Activated gamma-delta T cell treated with Interleukin-2 at 50 U/mL for 16 hours (primary cell): ENCODE results near the gene ASH1L.
"Not testable (repeated sequence)": the region's sequence is repeated elsewhere in the genome, so short reads cannot be mapped to it uniquely, and the experiment has no call there.

ENCODE experiments used
- DNase-seq: peaks from one replicate; pipeline ENCODE4 v3.0.0-alpha.2; 2020

Gene ASH1L

GRCh38 chr1:155562581-155563376 is at the start of gene ASH1L:
Gene ASH1L (minus strand): TSS chr1:155562803. CDS start chr1:155521519, 41,284 bp downstream.
- DNase-seq: peak; percentile 93

DNA sequence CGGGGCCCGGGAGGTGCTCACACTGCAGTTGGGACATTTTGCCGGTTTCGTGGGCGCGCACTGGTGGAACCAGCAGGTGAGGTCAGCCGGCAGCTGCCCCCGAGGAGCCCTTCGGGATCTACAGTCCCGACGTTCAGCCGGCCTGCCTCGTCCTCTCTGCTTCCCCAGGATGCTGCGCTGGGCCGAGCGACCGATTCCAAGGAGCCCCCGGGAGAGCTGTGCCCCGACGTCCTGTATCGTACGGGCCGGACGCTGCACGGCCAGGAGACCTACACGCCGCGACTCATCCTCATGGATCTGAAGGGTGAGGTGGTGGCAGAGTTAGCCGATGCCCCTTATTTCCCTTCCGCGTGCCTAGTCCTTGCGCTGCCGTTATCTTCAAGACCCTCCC is 47.6 kb upstream of the ASH1L start:
- DNase-seq: not testable (repeated sequence)

DNA sequence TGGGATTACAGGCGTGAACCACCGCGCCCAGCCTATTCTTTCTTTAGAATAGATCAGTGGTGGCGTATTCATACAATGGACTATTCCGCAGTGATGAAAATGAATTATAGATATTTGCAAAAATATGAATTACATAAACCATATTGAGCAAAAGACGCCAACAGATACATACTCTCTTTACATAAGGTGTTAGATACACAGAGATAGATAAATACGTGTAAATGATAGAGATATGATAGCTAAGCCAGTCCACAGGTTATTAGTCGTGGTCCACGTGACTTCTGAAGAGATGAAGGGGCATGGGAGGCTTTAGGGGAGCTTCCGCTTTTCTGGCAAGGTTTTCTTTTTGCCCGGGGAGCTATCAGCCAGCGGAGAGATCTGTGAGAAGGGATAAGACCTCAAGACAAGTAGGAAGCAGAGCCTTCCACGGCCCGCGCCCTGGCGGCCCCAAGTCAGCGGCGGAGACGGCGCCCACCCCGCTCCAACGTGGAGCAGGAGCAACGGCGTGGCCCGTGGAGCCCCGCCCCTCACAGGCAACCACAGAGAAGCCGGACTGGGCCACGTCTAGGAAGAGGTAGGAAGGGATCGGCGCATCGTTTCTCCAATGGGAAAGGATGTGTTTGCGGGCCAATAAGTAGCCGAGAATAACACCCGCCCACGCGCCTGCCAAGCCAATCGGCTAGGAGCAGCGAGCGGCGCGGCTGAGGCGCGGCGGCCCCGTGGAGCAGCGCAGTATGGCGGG is 47.1 kb upstream of the ASH1L start, which contains the start of gene MSTO1:
MSTO1 (plus strand) TSS at position 704 of the 742 bp plus-strand sequence; CDS start at position 735, 31 bp downstream.
- DNase-seq: peak; percentile 89

- no peak for DNase-seq
Measured at GRCh38 chr1:155608888-155609225, 46.3 kb upstream of the ASH1L start.

GRCh38 chr1:155607708-155608107 is 45.1 kb upstream of the ASH1L start:
- no peak for DNase-seq

- not testable (repeated sequence) for DNase-seq
Measured at GRCh38 chr1:155599828-155600572, 37.4 kb upstream of the ASH1L start.

- DNase-seq: no peak
Measured at GRCh38 chr1:155598842-155599331, 36.3 kb upstream of the ASH1L start.

DNA sequence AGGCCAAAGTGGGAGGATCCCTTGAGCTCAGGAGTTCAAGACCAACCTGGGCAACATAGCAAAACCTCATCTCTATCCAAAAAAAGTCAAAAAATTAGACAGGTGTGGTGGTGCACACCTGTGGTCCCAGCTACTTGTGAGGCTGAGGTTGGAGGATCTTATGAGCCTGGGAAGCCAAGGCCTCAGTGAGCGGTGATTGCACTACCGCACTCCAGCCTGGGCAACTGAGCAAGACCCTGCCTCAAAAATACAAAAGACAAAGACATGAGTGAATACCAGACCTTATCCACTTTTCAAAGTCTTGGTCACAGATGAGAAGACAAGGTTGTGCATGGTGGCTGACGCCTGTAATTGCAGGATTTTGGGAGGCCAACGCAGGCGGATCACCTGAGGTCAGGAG is 34.3 kb upstream of the ASH1L start:
- no peak for DNase-seq

GRCh38 chr1:155595877-155596474 is 33.4 kb upstream of the ASH1L start:
- not testable (repeated sequence) for DNase-seq

DNA sequence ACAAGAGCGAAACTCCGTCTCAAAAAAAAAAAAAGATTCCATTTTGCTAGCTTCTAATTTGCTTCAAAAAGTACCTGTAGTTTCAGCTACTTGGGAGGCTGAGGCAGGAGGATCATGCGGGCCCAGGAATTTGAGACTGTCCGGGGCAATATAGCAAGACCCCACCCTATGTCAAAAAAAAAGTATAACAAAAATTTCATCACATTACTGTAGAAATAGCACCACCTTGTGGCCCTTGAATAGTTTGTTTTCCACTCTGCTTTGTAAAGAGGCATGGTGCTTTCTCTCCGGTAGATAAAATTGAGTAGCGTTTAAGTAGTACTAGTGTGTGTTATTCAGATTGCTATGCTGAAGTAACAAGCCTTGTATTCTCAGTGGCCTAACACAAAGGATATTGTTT is 29.2 kb upstream of the ASH1L start:
- peak; percentile 34 for DNase-seq

- DNase-seq: not testable (repeated sequence)
Measured at GRCh38 chr1:155590516-155591247, 28.1 kb upstream of the ASH1L start.

DNA sequence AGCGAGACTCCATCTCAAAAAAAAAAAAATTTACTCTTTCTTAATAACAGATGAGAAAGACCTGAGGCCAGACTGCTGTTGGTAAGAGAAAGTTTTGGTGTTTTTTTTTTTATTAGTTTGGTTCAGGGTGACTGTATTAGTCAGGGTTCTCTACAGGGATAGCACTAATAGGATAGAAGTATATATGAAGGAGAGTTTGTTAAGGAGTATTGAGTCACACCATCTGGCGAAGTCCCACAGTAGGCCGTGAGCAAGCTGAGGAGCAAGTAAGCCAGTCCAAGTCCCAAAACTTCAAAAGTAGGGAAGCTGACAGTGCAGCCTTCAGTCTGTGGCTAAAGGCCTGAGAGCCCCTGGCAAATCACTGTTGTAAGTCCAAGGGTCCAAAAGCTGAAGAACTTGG is 26.7 kb upstream of the ASH1L start:
- not testable (repeated sequence) for DNase-seq

DNA sequence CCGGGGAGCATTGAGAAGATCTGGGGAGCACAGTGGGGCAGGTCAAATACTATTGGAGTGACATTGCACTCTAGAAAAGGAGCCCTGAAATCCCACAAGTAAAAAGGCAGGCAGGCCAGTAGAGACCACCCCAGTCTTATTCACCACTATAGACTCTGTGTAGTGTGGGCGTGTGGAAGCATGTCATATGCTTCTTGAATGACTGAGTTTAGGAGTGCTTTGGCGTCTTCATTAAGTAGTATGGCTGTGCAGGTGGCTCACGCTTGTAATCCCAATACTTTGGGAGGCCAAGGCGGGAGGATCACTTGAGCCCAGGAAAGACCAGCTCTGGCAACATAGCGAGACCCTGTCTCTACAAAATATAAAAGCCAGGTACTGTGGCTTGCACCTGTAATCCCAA is 21.2 kb upstream of the ASH1L start:
- DNase-seq: not testable (repeated sequence)

DNA sequence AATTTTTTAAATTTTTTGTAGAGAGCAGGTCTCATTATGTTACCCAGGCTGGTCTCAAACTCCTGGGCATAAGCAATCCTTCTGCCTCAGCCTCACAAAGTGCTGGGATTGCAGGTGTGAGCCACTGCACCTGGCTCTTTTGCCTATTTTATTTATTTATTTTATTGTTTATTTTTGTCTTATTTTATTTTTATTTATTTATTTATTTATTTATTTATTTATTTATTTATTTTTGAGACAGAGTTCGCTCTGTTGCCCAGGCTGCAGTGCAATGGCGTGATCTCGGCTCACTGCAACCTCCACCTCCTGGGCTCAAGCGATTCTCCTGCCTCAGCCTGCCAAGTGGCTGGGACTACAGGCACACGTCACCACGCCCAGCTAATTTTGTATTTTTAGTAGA is 13.0 kb upstream of the ASH1L start:
- DNase-seq: not testable (repeated sequence)

DNA sequence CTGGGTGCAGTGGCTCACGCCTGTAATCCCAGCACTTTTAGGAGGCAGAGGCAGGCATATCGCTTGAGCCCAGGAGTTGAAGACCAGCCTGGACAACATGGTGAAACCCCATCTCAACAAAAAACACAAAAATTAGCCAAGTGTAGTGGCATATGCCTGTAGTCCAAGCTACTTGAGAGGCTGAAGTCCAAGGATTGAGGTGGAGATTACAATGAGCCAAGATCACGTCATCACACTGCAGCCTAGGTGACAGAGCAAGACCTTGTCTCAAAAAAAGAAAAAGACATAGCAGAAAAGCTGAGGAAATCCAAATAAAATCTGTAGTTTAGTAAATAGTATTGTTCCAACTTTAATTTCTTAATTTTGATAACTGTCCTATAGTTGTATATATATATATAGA is 11.5 kb upstream of the ASH1L start:
- DNase-seq: no peak

DNA sequence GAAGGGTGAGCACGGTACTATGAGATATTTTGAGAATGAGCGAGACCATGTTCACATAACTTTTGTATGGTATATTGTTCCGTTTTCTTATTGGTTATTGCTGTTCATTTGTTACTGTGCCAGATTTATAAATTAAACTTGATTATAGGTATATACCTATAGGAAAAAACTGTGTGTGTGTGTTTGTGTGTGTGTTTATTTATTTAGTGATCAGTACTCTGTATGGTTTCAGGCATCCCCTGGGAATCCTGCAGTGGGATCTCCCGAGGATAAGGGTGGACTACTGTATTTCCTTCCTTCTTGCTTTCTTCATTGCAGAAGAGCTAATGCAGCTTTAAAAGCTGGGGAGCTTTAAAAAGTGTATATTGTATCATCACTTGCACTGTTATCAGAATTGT is 8.0 kb upstream of the ASH1L start:
- DNase-seq: no peak

DNA sequence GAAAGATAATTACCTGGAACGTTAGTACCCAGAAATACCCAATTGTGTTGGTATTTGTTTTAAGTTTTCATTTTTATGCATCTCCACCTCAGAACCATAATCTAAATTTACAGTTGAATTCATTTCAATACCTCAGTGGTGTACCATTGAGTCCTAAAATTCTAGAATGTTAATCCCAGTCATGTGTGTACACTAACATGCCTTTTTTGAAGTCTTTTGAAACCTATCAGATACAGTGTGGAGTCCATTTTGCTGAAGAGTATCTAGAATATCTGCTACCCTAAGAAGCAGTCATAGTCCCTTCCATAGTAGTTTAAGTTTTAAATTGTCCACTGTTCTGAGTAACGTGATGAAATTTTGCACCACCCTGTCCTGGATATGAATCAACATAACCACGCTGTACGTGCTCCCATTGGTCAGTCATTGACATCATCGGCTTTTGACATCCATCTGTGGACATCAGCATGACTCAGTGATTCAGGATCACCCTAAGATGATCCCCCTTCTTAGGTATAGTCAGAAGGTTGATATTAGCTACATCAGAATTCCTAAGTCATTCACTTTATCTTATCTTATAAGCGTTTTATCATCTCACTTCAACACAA is 7.5 kb upstream of the ASH1L start:
- DNase-seq: no peak

GRCh38 chr1:155563377-155564022 is 897 bp upstream of the ASH1L start:
- not testable (repeated sequence) for DNase-seq

DNA sequence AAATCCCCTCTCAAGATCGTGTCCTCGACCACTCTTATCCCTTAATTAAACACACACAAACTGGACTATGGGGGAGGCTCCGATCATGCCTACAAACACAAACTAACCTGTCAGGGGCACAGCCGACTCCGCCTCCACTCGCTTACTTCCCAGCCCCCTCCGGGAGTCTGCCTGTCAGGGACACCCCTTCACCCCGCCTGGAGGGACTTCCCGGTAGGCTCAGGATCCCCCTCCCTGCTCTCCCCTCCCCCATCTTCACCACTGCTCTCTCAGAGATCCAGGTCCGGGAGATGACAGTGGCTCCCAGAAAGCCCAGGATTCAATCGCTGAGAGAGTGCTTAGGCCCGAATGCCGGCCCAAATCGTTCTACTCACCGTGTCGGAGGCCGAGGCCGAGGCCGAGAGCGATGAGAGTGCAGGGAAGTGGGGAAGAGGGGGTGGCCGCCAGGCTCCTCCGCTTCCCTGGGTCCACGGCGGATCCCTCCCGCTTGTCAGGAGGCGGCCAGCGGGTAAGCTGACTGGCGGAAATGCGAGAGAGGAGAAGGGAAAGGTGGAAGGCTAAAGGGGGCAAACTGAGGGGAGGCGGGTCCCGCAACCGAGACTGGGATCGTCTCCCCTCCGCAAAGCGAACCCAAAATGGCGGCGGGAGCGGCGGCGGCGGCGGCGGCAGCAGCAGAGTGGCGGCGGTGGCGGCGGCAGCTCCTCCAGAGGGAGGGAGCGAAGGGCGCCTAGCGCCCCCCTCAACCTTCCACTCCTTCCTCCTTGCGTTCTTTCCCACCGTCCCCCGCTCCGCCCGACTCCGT is 623 bp downstream of the ASH1L start:
- DNase-seq: peak; percentile 52

DNA sequence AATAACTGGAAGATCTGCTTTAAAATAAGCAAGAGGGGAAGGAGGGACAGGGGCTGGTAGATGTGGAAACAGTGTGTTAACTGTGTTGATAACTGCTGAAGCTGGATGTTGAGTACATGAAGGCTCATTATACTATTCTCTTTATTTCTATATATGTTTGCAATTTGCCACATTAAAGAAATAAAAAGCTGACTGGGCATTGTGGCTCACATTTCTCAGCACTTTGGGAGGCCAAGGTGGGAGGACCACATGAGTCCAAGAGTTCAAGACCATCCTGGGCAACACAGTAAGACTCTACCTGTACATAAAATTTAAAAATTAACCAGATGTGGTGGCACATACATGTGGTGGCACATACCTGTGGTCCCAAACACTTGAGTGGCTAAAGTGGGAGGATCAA is 6.7 kb downstream of the ASH1L start:
- DNase-seq: no peak
